Caco-2 (cell line): Measurements from ENCODE around the gene NOTCH2. TPM values are rescaled to one million over a fixed set of nuclear protein-coding genes. Genes with fewer than 3 reads are reported as not detected.

Experiments used
- BruUV-seq: library from RNA; stranded (reverse); fragments of 400-500 nt; replicated peaks from 2 replicates; lab custom pipeline; 2021; lab: Mats Ljungman, UMichigan
- CTCF ChIA-PET: fragments of 300-600 bp; sonication (Branson Sonifier 250); formaldehyde crosslinking; loops from one replicate; lab custom pipeline; 2022; ENCODE audit warnings: antibody characterized with exemption; lab: Charles Lee
- POLR2A ChIA-PET: fragments of 300-600 bp; sonication (Branson Sonifier 250); formaldehyde crosslinking; loops from one replicate; lab custom pipeline; 2022; ENCODE audit warnings: antibody characterized with exemption; lab: Charles Lee
- DNase-seq, 2 experiments: peaks; one replicate each; pipeline versions ENCODE4 v3.0.0 to v3.0.0-alpha.2; 2020 to 2022
- H3K27me3 ChIP-seq: replicated peaks from 2 replicates; pipeline ENCODE4 v1.6.0; 2011; ENCODE audit warnings: low read length; ENCODE audit not compliant: control insufficient read depth, insufficient read depth
- H3K36me3 ChIP-seq: 2 replicates; pipeline ENCODE4 v1.5.1; 2011; ENCODE audit warnings: low read length; ENCODE audit not compliant: control insufficient read depth, insufficient read depth
- H3K4me1 ChIP-seq: fragments of 250-450 bp; sonication (Bioruptor Pico); 2 replicates; pipeline ENCODE4 v1.5.1; 2020; ENCODE audit warnings: mild to moderate bottlenecking
- H3K4me3 ChIP-seq: 2 replicates; pipeline ENCODE4 v1.5.1; 2011; ENCODE audit warnings: low read depth, mild to moderate bottlenecking, control low read depth, low read length
- H3K9me3 ChIP-seq: fragments of 250-450 bp; sonication (Bioruptor Pico); 2 replicates; pipeline ENCODE4 v1.5.1; 2020; ENCODE audit warnings: mild to moderate bottlenecking, moderate library complexity
- H3K27ac Mint-ChIP-seq: one replicate; pipeline ENCODE4 v1.8.0; 2022; ENCODE audit warnings: mixed read lengths; ENCODE audit not compliant: unreplicated experiment
- H3K27me3 Mint-ChIP-seq: one replicate; pipeline ENCODE4 v1.8.0; 2022; ENCODE audit warnings: mixed read lengths; ENCODE audit not compliant: insufficient read depth, unreplicated experiment
- H3K36me3 Mint-ChIP-seq: one replicate; pipeline ENCODE4 v1.8.0; 2022; ENCODE audit warnings: mild to moderate bottlenecking, mixed read lengths; ENCODE audit not compliant: insufficient read depth, unreplicated experiment
- H3K4me1 Mint-ChIP-seq: one replicate; pipeline ENCODE4 v1.8.0; 2022; ENCODE audit warnings: low read depth, mixed read lengths; ENCODE audit not compliant: unreplicated experiment
- H3K4me3 Mint-ChIP-seq: one replicate; pipeline ENCODE4 v1.8.0; 2022; ENCODE audit warnings: mild to moderate bottlenecking, moderate library complexity, mixed read lengths; ENCODE audit not compliant: unreplicated experiment
- H3K9me3 Mint-ChIP-seq: one replicate; pipeline ENCODE4 v1.8.0; 2022; ENCODE audit warnings: mixed read lengths; ENCODE audit not compliant: unreplicated experiment
- intact Hi-C: fragments of 100-400 bp; cut with micrococcal nuclease; formaldehyde crosslinking; loops from one replicate; pipeline ENCODE4 v1.10.0; 2022; ENCODE audit not compliant: unreplicated experiment
- total RNA-seq: library from RNA; stranded (reverse); gene quantifications from 2 replicates; pipeline ENCODE4 v1.2.3, GENCODE V29; 2022
- TF ChIP-seq, protein P1 (sequence below), 2 experiments: fragments of 200-600 bp in 1 of 2; IDR thresholded peaks; 1 replicate in 1 of 2; 2 replicates in 1 of 2; pipeline versions ENCODE4 v1.5.1 to v1.8.0; 2011 to 2022; ENCODE audit warnings: antibody characterized with exemption in 1 of 2, control low read depth in 1 of 2, inconsistent platforms in 1 of 2, low read depth in 1 of 2, low read length in 1 of 2, mild to moderate bottlenecking in 1 of 2, moderate library complexity in 1 of 2; ENCODE audit not compliant: insufficient read depth in 1 of 2, severe bottlenecking in 1 of 2, unreplicated experiment in 1 of 2

Gene NOTCH2
- total RNA-seq, 1 experiment from 2014 or later, result 41.1 TPM

DNA sequence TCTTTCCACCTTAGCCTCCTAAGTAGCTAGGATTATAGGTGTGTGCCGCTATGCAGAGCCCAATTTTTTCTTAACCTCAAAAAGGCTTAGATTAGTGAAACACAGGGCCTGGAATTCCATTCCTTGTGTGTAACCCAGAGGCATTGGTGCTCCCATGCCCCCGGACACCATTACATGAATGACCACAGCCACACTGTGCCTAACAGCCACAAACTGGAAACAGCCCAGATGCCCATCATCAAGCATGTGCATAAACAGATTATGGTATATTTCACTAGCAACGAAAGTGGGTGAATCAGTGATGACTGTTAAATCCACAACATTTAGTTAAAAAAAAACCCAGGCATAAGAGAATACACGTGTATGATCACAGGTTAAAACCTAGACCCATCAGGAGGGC is 197.6 kb downstream of the NOTCH2 start:
- H3K4me1 ChIP-seq, result no peaks in the 10 kb centered on the region
- H3K36me3 Mint-ChIP-seq, result peaks cover 6% of the 10 kb centered on the region
- POLR2A ChIA-PET, result no interaction called here
- TF ChIP-seq, protein P1, sequence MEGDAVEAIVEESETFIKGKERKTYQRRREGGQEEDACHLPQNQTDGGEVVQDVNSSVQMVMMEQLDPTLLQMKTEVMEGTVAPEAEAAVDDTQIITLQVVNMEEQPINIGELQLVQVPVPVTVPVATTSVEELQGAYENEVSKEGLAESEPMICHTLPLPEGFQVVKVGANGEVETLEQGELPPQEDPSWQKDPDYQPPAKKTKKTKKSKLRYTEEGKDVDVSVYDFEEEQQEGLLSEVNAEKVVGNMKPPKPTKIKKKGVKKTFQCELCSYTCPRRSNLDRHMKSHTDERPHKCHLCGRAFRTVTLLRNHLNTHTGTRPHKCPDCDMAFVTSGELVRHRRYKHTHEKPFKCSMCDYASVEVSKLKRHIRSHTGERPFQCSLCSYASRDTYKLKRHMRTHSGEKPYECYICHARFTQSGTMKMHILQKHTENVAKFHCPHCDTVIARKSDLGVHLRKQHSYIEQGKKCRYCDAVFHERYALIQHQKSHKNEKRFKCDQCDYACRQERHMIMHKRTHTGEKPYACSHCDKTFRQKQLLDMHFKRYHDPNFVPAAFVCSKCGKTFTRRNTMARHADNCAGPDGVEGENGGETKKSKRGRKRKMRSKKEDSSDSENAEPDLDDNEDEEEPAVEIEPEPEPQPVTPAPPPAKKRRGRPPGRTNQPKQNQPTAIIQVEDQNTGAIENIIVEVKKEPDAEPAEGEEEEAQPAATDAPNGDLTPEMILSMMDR (IDR thresholded peaks at IDR 0.05; ENCODE audit: insufficient read depth in 1 of 2, low read depth in 1 of 2, low read length in 1 of 2, severe bottlenecking in 1 of 2, unreplicated experiment in 1 of 2), result no peak
- no peaks in the 10 kb centered on the region for H3K9me3 Mint-ChIP-seq
- no peaks in the 10 kb centered on the region for H3K36me3 ChIP-seq
- intact Hi-C loops, result loop anchor here (1.0 to 10.0 kb wide), 2 partner anchors 73 to 128 kb away; no protein-coding TSS in a partner anchor
- H3K27me3 Mint-ChIP-seq, result no peaks in the 10 kb centered on the region
- H3K27ac Mint-ChIP-seq, result no peak overlapping the region
- DNase-seq, result no peak
- H3K4me1 Mint-ChIP-seq, result no peaks in the 10 kb centered on the region
- H3K4me3 ChIP-seq, result no peak overlapping the region
- H3K4me3 Mint-ChIP-seq, result no peak overlapping the region
- CTCF ChIA-PET, result interaction anchor here (0.8 kb wide), 1 partner anchor 38 kb away, joined by 3 read pairs; no protein-coding TSS in a partner anchor
- no peaks in the 10 kb centered on the region for H3K27me3 ChIP-seq
- no TSS peak for BruUV-seq
- no peaks in the 10 kb centered on the region for H3K9me3 ChIP-seq

DNA sequence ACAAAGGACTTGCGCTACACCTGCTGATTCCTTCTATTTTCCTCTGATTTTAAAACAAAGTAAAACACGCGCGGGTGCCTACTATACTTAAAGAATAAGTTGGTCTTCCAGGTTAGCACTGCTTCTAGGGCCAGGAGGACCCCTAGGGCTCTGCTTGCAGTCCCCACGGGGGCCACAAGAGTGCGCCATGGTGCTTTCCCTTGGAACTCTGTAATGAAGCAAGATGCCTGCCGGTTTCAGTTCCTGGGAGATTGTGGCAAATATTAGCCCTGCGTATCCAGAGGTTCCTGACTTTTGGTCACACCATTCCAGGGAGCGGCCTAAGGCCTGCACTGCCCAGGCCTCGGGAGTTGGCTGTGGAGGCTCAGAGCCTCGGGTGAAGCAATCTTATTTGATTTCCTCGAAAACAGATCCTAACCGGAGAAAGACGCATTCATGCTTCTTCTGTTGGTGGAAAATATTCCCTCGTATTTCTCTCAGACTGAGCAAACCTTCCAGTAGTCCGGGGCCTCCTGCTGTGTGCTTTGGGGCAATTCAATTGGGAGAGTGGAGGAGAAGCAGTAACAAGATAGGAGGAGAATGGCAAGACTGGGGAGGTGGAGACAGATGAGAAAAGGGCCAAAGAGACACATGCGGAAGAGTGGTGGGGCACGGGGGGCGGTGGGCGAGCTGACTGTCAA is 198.4 kb downstream of the NOTCH2 start:
- no peaks in the 10 kb centered on the region for H3K36me3 ChIP-seq
- intact Hi-C loops, result loop anchor here (1.0 to 10.0 kb wide), 2 partner anchors 74 to 127 kb away; no protein-coding TSS in a partner anchor
- no peak overlapping the region for H3K4me3 Mint-ChIP-seq
- no peaks in the 10 kb centered on the region for H3K27me3 Mint-ChIP-seq
- BruUV-seq, result no TSS peak
- no peaks in the 10 kb centered on the region for H3K4me1 Mint-ChIP-seq
- peak; percentile 76 to 87 for DNase-seq
- TF ChIP-seq, protein P1 (IDR thresholded peaks at IDR 0.05; ENCODE audit: insufficient read depth in 1 of 2, low read depth in 1 of 2, low read length in 1 of 2, severe bottlenecking in 1 of 2, unreplicated experiment in 1 of 2), result peak; percentile 82 to 87
- no peaks in the 10 kb centered on the region for H3K9me3 ChIP-seq
- H3K4me3 ChIP-seq, result no peak overlapping the region
- POLR2A ChIA-PET, result no interaction called here
- no peaks in the 10 kb centered on the region for H3K9me3 Mint-ChIP-seq
- peak overlapping the region; percentile 17 for H3K27ac Mint-ChIP-seq
- H3K27me3 ChIP-seq, result no peaks in the 10 kb centered on the region
- H3K4me1 ChIP-seq, result no peaks in the 10 kb centered on the region
- CTCF ChIA-PET, result no interaction called here
- H3K36me3 Mint-ChIP-seq, result peaks cover 6% of the 10 kb centered on the region

DNA sequence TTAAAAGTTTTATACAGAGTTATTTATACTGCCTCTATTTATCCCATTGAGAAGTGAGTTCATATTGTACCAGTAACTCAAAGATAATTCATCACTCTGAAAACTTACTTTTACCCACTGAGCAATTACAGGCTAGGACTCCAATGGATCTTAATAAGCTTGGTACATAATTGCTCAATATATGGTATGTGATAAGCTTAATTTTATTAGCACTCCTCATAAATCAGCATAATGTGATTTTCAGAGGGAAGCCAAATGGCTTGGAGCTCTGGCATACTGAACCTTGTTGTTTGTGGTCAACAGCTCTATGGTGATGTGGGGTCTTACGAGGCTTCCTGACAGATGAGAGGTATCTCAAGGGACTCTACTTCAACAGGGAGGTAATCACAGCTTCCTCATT is 199.5 kb downstream of the NOTCH2 start:
- Histone ChIP-seq H3K4me1 (no peaks in the 10 kb centered on the region), H3K4me3 (no peak overlapping the region), H3K36me3 (no peaks in the 10 kb centered on the region), H3K27me3 (no peaks in the 10 kb centered on the region), H3K9me3 (no peaks in the 10 kb centered on the region)
- Mint-ChIP-seq H3K4me1 (no peaks in the 10 kb centered on the region), H3K9me3 (no peaks in the 10 kb centered on the region), H3K36me3 (peaks cover 6% of the 10 kb centered on the region), H3K4me3 (no peak overlapping the region), H3K27ac (no peak overlapping the region), H3K27me3 (no peaks in the 10 kb centered on the region)
- no TSS peak for BruUV-seq
- intact Hi-C loops, result loop anchor here (10.0 kb wide), 1 partner anchor 75 kb away; no protein-coding TSS in a partner anchor
- ChIA-PET CTCF (interaction anchor here (0.5 kb wide), 1 partner anchor 120 kb away, joined by 7 read pairs; no protein-coding TSS in a partner anchor), POLR2A (no interaction called here)
- TF ChIP-seq, protein P1 (IDR thresholded peaks at IDR 0.05; ENCODE audit: insufficient read depth in 1 of 2, low read depth in 1 of 2, low read length in 1 of 2, severe bottlenecking in 1 of 2, unreplicated experiment in 1 of 2), result no peak
- DNase-seq, result no peak
